Measurements from ENCODE around the gene STX5. TPM values are rescaled to one million over a fixed set of nuclear protein-coding genes. Genes with fewer than 3 reads are reported as not detected.

STX5 gene
- total and polyA plus RNA-seq, 7 donors: 27.1 to 37.8 (median 30.7) TPM

DNA sequence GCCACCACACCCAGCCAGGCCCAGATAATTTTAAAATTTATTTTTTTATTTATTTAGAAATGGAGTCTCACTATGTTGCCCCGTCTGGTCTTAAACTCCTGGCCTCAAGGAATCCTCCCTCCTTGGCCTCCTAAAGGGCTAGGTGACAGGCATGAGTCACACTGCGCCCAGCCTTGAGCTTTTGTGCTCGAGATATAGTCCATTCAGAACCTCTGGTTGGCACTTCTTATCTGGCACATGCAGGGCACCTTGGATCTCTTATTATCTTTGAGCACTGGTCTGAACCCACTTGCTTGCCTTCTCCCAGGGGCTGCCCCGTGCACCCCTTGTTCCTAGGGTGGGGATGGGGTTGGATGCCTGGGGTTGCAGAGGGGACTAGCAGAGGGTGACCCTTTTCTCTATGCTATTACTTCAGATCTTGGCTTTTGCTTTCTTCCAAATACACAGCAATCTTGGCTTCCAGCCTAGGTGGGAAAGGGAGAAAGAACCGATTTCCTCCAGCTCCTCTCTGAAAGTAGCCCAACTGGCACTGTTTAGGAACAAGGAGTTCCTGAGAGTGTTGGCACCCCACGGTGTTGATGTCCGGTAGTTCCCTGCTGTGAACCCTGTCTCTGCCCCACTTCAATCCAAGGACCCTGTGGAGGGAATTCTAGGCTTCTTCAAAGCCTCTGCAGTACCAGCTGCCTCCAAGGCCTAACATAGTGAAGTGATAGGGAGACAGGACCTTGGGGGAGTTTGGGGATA is 47.6 kb upstream of the STX5 start:
- intact Hi-C loops (cut with DNase I): no loop called here
- no peaks in the 10 kb centered on the region for H3K9me3 ChIP-seq
- DNase-seq: peak; percentile 80
- peaks cover 6 to 22% (median 18%) of the 10 kb centered on the region in 4 donors for H3K36me3 ChIP-seq
- 78 to 82% methylated on average over 7 of the region's 7 CpGs for WGBS, 2 donors
- peaks cover 0 to 45% (median 41%) of the 10 kb centered on the region in 4 donors for H3K4me1 ChIP-seq
- H3K27me3 ChIP-seq: no peaks in the 10 kb centered on the region
- H3K27ac ChIP-seq: peak overlapping the region; percentile 97 to 100 (median 98)
- no peak for TF ChIP-seq EP300 (IDR thresholded peaks at IDR 0.05)
- peak in 3 of 4 donors; percentile 20 to 45 (median 43) for TF ChIP-seq POLR2AphosphoS5 (IDR thresholded peaks at IDR 0.05)
- TF ChIP-seq POLR2A (IDR thresholded peaks at IDR 0.05): no peak
- TF ChIP-seq, protein P1, sequence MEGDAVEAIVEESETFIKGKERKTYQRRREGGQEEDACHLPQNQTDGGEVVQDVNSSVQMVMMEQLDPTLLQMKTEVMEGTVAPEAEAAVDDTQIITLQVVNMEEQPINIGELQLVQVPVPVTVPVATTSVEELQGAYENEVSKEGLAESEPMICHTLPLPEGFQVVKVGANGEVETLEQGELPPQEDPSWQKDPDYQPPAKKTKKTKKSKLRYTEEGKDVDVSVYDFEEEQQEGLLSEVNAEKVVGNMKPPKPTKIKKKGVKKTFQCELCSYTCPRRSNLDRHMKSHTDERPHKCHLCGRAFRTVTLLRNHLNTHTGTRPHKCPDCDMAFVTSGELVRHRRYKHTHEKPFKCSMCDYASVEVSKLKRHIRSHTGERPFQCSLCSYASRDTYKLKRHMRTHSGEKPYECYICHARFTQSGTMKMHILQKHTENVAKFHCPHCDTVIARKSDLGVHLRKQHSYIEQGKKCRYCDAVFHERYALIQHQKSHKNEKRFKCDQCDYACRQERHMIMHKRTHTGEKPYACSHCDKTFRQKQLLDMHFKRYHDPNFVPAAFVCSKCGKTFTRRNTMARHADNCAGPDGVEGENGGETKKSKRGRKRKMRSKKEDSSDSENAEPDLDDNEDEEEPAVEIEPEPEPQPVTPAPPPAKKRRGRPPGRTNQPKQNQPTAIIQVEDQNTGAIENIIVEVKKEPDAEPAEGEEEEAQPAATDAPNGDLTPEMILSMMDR (IDR thresholded peaks at IDR 0.05): no peak
- peak overlapping the region in 3 of 4 donors; percentile 84 to 99 (median 93) for H3K4me3 ChIP-seq

DNA sequence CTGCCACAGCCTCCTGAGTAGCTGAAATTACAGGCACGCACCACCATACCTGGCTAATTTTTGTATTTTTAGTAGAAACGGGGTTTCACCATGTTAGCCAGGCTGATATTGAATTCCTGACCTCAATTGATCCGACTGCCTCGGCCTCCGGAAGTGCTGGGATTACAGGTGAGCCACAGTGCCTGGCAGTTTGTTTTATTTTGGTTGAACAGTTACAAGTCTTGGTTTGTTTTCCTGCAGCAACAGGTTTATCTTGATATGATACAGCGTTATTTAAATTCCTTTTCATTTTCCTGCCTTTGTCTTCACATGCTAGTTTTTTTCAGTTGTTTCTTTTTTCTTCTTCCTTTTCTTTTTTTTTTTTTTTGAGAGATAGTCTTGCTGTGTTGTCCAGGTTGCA is 44.9 kb upstream of the STX5 start:
- Histone ChIP-seq H3K9me3 (no peaks in the 10 kb centered on the region), H3K27ac (no peak overlapping the region), H3K27me3 (no peaks in the 10 kb centered on the region), H3K36me3 (no peaks in the 10 kb centered on the region), H3K4me3 (no peak overlapping the region), H3K4me1 (peaks cover 0 to 19% (median 16%) of the 10 kb centered on the region in 4 donors)
- intact Hi-C loops (cut with DNase I): no loop called here
- no peak for DNase-seq
- 91 to 96% methylated on average over 6 of the region's 6 CpGs for WGBS, 2 donors
- no peak for TF ChIP-seq POLR2AphosphoS5 (IDR thresholded peaks at IDR 0.05)
- TF ChIP-seq, protein P1 (IDR thresholded peaks at IDR 0.05): no peak
- no peak for TF ChIP-seq POLR2A (IDR thresholded peaks at IDR 0.05)
- no peak for TF ChIP-seq EP300 (IDR thresholded peaks at IDR 0.05)

DNA sequence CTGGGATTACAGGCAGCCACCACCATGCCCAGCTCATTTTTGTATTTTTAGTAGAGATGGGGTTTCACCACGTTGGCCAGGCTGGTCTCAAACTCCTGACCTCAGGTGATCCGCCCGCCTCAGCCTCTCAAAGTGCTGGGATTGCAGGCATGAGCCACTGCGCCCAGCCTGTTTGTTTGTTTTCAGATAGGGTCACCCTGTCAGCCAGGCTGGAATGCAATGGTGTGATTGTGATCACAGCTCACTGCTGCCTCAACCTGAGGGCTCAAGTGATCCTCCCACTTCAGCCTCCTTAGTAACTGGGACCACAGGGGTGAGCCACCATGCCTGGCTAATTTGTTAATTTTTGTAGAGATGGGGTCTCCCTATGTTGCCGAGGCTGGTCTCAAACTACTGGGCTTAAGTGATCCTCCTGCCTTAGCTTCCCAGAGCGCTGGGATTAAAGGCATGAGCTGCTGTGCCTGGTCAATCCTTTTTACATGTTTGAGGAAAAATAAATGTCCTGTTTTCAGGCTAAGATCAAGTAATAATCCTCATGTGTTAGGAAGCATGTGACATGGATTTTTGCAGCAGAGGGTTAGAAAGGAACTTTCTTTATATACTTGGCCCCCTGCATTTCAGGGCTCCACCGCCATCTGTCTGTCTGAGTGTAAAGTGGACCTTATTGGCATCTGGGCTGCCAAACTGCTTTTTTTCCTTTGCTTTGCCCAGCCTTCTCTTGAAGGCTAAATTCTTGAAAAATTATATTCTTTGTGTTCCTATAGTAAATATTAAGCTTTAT is 44.0 kb upstream of the STX5 start:
- Histone ChIP-seq H3K27ac (no peak overlapping the region), H3K4me3 (no peak overlapping the region), H3K36me3 (no peaks in the 10 kb centered on the region), H3K27me3 (no peaks in the 10 kb centered on the region), H3K4me1 (peaks cover 0 to 19% (median 16%) of the 10 kb centered on the region in 4 donors), H3K9me3 (no peaks in the 10 kb centered on the region)
- no peak for DNase-seq
- TF ChIP-seq, protein P1 (IDR thresholded peaks at IDR 0.05): no peak
- TF ChIP-seq POLR2A (IDR thresholded peaks at IDR 0.05): no peak
- TF ChIP-seq POLR2AphosphoS5 (IDR thresholded peaks at IDR 0.05): no peak
- no peak for TF ChIP-seq EP300 (IDR thresholded peaks at IDR 0.05)
- WGBS, 2 donors: 85 to 92% methylated on average over 7 of the region's 7 CpGs
- intact Hi-C loops (cut with DNase I): no loop called here

GRCh38 chr11:62874851-62875250 is 43.0 kb upstream of the STX5 start:
- Histone ChIP-seq H3K4me3 (no peak overlapping the region), H3K9me3 (no peaks in the 10 kb centered on the region), H3K27me3 (no peaks in the 10 kb centered on the region), H3K4me1 (peaks cover 0 to 12% (median 11%) of the 10 kb centered on the region in 4 donors), H3K27ac (no peak overlapping the region), H3K36me3 (no peaks in the 10 kb centered on the region)
- TF ChIP-seq, protein P1 (IDR thresholded peaks at IDR 0.05): no peak
- TF ChIP-seq POLR2AphosphoS5 (IDR thresholded peaks at IDR 0.05) (no peak), EP300 (IDR thresholded peaks at IDR 0.05) (no peak), POLR2A (IDR thresholded peaks at IDR 0.05) (no peak)
- DNase-seq: no peak
- intact Hi-C loops (cut with DNase I): no loop called here
- 97 to 98% methylated on average over 7 of the region's 7 CpGs for WGBS, 2 donors

Measured in sigmoid colon (tissue), 7 donors.